GM19238 (cell line): ENCODE measurements around the gene SCAF8.
"Not testable (repeated sequence)": the region's sequence is repeated elsewhere in the genome, so short reads cannot be mapped to it uniquely, and the experiment has no call there.

Source experiments
- DNase-seq: peaks from one replicate; pipeline ENCODE4 v3.0.0; 2011; ENCODE audit warnings: low spot score; ENCODE audit not compliant: insufficient read length

Gene SCAF8, protein sequence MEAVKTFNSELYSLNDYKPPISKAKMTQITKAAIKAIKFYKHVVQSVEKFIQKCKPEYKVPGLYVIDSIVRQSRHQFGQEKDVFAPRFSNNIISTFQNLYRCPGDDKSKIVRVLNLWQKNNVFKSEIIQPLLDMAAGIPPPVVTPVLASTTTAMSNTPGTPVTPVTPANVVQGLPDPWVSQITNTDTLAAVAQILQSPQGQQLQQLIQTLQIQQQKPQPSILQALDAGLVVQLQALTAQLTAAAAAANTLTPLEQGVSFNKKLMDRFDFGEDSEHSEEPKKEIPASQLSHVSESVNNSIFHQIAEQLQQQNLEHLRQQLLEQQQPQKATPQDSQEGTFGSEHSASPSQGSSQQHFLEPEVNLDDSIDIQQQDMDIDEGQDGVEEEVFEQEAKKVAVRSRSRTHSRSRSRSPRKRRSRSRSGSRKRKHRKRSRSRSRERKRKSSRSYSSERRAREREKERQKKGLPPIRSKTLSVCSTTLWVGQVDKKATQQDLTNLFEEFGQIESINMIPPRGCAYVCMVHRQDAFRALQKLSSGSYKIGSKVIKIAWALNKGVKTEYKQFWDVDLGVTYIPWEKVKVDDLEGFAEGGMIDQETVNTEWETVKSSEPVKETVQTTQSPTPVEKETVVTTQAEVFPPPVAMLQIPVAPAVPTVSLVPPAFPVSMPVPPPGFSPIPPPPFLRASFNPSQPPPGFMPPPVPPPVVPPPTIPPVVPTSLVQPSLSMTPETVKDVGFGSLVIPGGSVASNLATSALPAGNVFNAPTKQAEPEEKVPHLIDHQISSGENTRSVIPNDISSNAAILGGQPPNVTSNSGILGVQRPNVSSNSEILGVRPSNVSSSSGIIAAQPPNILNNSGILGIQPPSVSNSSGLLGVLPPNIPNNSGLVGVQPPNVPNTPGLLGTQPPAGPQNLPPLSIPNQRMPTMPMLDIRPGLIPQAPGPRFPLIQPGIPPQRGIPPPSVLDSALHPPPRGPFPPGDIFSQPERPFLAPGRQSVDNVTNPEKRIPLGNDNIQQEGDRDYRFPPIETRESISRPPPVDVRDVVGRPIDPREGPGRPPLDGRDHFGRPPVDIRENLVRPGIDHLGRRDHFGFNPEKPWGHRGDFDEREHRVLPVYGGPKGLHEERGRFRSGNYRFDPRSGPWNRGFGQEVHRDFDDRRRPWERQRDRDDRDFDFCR (N-terminal part only)

DNA sequence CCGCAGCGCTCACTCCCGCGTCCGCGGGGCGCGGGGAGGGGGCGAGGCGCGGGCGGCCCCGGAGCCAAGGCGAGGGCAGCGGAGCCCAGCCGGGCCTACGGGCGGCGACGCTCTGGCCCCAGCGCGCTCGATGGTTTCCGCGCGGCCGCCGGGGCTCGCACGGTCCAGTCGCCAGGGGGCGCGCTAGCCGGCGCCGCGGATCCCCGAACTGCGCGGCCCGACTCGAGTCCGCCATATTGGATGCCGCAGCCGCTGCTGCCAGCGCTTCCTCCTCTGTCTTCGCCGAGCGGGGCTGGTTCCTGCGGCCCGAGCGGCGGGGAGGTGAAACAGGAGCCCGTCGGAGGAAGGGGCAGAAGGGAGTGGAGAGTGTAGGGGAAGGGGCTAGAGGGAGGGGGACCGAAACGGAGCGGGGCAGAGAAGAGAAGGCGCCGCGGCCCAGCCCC lies at the start of gene SCAF8:
SCAF8 (plus strand) TSS at position 234 of the 443 bp plus-strand sequence. CDS start 485 bp downstream, outside the sequence.
- peak; percentile 72 for DNase-seq

DNA sequence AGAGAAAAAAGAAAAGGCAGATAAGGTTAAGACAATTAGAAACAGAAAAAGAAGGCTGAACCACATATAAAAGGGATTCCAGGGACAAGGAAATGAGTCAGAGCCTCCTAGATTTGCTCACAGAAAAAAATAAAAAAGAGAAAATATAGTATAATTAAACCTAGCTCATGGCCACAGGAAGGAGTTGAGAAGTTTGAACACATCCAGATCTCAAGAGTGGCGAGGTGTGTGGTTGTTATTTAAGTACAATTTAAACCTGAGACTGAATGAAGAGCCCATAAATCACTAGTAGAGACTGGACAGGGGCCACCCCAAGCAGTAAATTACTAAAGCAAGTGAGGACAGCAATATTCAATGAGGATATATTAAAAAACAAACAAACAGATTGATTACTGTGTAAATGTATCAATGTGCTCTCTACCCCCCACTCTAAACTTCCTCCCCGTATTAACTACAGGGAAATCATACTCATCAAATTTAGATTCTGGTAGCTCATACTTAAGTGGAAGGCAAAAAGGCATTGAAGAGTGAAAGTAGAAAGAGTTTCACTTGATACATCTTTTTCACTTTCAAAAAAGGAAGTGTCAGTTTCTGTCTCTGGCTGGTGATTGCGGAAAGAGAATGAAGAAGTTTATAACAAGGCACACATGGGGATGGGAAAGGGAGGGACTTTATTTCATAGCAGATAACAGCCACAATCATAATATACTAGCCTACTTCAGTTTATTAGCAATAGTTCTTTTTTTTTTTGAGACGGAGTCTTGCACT lies 49.3 kb upstream of the SCAF8 start:
- peak; percentile 36 for DNase-seq

DNA sequence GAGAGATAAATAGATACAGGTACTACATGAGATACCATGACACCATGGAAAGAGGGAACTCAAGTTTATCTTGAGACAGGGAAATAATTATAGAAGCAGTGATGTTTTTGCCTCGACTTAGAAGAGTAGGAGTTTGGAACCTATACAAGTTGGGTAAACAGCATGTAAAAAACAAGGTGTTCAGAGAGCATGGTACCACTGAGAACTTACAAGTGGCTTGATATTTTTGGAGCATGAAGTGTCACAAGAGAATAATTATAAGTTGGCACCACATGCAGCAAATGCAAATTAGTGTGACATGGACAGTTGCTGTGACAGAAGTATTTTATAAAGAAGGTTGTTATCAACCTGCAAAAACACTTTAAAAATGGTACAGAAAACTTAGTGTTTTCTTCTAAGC lies 47.1 kb upstream of the SCAF8 start:
- no peak for DNase-seq

DNA sequence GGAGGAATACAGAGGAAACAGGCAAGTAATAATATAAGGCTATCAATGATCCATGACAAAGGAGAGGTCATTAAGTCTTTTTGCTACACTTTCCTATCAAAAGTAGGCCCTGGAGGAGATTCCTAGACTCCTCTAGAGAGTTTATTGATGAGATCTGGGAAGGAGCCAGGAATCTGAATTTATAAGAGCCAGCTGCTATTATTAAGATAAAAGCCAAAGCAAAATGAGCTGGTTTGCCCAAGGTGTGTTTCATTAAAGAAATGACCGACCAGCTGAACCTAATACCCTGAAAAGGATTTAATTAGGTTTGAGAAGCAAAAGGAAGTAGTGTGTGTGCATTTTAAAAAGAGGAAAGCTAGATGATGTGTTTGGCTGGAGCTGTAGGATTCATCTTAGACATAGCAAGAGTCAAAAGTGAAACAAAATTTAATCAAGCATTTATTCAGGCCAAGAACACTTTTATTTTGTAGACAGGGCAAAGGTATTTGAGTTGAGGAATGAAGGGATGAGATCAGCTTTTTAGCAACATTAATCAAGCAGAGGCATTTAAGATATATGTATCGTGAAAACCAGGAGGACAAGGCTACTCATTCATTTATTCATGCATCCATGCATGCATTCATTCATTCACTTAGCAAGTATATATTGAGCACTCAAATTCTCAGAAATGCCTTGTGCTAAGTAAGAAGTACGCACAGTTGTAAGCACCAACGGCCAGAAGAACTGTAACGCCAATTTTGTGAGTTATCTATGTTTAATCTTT lies 43.5 kb upstream of the SCAF8 start:
- no peak for DNase-seq

DNA sequence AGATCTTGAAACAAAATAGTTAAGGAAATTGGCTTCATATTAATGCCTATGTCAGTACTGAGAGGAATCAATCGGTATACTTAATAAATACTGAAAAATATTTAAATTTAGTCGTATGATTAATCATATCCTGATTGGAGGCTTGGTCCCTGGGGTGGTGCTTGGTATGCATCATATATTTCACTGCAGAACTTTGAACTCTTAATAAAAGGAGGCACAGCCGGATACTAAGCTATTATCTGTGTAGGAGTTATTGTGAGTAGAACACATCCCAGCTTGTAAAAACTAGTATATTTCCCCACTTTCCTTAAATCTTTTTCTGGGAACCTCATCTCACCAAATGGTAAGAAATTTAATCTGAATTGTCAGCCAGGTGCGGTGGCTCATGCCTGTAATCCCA lies 42.4 kb upstream of the SCAF8 start:
- no peak for DNase-seq

DNA sequence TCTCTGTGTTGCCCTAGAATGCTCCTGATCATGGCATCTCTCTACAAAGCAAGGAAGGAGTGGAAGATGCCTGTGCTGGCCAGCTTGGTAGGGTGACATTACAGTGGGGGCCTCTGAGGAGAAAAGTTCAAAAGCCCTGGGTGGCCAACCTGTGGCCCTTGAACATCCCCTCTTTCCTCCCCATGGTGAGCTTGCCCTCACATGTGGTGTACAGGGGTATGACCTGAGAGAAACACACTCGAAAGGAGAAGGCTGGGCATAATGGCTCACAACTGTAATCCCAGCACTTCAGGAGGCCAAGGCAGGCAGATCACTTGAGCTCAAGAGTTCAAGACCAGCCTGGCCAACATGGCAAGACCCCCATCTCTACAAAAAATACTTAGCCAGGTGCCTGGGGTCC lies 36.6 kb upstream of the SCAF8 start:
- no peak for DNase-seq

DNA sequence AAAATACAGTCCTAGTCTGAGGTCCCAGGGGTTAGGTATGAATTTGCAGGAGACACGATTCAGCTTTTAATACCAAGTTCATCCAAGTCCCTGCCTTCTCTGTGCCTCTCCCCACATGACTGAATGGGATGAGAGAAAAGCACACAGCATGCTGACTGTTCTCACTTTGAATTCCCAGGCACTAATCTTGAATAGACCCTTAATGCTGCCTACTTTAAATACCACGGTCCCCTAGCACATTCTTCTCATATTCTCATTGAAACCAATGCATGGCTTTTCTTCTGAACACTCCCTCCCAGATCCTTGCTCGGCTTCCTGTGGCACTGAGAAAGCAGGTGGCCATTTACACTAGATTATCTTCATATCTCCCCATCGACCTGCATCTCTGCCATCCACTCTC lies 30.1 kb upstream of the SCAF8 start:
- DNase-seq, result no peak

DNA sequence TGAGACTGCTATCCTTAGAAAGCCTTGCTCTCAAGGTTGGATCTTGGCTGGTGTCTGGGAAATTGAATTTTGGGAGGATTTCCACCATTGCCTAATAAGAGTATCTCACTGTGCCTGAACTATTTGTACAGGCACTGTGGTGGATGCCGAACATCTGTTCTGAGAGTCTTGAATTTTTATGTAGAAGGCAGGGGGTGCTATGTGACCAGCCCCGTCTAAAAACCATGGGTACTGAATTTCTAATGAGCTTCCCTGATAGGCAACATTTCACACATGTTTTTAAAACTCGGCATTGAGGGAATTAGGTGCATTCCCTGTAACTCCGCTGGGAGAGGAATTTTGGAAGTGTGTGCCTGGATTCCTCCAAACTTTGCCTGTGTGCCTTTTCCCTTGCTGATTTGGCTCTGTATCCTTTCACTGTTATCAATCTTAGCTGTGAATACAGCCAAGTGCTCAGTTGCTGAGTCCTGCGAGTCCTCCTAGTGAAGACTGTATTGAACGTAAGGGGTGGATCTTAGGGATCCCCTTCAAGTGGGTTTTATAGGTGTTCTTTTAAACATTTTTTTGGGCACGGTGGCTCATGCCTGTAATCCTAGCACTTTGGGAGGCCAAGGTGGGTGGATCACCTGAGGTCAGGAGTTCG lies 27.6 kb upstream of the SCAF8 start:
- no peak for DNase-seq

DNA sequence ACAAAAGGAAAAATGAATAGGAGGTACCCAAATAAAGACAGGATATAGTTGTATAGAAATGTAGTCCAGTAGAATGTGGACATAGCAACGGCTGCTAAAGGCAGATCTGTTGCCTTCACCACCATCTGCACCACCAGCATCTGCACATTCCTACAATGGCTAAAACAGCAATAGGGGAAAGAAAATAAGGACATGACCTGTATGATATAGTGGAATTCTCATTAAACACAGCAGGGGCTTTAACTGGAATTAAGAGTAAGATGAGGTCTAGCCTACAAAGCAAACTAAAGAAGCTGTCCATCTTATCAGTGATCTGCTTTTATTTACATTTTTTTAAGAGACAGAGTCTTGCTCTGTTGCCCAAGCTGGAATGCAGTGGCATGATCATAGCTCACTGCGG lies 26.8 kb upstream of the SCAF8 start:
- no peak for DNase-seq

DNA sequence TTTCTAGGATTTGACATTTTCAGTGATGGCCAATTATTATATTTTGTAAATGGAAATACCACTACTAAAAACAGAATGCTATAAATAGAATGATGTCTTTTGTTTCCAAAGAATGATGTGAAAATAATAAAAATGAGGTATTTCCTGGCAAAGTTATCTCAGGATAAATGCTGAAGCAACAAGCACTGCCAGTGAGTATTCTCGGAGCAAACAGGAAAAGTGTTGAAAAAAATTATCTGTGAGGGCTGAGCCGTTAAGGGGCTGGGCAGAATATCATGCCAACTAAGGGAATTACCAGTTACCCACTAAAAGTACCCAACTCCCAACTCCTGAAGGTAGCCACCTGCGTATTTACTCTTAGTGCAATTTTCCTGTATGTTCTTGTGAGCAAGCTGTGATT lies 23.6 kb upstream of the SCAF8 start:
- DNase-seq, result no peak

DNA sequence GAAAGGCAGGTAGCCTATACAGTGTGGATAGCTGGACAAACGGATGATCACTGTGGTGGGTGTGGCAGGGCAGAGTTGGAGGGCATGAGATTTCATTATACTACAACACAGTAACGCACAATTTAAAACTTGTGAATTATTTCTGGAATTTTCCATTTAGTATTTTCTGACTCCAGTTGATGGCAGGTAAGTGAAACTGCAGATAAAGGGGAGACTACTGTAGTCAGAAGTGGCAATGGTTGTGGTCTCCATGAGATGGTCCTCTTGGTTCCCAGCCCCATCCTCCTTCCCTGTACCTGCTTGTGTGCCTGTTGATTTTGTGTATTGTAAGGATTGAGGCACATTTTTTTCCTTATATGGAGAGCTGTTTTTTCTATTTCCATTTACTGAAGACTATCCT lies 22.5 kb upstream of the SCAF8 start:
- no peak for DNase-seq

DNA sequence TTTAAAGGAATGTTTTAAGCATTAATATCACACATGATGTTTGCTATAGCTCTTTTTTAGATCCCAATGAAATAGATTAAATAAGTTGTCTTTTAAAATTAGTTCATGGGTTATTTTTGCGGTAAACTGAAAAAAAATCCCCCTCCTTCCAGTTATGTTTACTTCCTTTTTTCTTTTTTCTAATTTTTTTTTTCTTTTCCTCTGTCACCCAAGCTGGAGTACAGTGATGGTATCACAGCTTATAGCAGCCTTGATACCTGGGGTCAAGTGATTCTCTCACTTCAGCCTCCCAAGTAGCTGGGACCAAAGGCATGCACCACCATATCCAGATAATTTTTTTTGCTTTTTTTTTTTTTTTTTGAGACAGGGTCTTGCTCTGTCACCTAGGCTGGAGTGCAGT lies 17.8 kb upstream of the SCAF8 start:
- no peak for DNase-seq

DNA sequence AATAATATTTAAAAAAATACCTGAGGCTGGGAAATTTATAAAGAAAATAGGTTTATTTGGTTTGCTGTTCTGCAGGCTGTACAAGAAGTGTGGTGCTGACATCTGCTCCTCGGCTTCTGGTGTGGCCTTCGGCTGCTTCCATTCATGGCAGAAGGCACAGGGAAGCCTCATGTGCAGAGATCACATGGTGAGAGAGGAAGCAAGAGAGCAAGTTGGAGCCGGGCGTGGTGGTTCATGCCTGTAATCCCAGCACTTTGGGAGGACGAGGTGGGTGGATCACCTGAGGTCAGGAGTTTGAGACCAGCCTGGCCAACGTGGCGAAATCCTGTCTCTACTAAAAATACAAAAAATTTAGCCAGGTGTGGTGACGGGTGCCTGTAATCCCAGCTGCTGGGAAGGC lies 16.9 kb upstream of the SCAF8 start:
- not testable (repeated sequence) for DNase-seq

DNA sequence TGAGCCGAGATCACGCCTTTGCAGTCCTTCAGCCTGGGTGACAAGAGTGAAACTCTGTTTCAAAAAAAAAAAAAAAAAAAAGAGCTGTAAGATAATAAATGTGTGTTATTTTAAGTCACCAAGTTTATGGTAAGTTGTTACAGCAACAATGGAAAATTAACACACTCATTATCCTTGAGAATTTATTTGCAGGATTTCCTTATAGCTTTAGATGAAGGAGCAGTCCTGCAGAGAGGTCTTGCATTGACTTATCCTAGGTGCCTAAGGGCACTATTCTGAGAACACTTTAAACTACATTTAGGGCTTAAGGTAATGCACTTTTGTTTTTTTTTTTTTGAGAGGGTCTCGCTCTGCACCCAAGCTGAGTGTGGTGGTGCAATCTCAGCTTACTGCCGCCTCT lies 13.8 kb upstream of the SCAF8 start:
- no peak for DNase-seq

DNA sequence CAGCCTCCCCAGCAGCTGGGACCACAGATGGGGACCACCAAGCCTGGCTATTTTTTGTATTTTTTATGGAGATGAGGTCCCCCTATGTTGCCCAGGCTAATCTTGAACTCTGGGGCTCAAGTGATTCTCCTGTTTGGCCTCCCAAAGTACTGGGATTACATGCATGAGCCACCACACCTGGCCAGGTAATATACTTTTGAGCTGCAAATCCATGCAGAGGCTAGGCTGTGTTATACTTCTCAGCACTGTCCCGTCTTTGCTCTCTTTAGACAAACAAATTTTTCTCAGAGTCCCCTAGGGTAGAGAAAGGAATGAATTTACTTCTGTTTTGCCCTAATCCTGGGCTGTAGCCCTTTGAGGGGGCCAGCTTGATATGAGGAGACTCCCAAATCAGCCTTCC lies 13.4 kb upstream of the SCAF8 start:
- no peak for DNase-seq

DNA sequence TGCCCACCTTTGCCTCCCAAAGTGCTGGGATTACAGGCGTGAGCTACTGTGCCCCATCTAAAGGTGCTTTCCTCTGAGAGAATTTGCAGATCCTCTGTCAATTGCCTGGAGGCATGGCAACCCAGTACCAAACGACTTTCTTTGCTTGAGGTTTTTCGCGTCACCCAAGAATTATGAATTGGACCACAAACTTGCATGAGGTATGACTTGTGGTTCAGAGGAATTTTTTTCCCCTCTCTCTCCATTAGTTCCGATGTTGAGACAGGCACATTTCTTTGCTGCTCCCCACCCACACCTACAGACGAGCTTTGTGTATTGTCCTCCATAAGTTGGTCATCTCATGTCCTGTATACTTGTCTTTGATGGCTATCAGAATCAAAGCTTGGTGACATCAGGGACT lies 11.8 kb upstream of the SCAF8 start:
- DNase-seq, result no peak

DNA sequence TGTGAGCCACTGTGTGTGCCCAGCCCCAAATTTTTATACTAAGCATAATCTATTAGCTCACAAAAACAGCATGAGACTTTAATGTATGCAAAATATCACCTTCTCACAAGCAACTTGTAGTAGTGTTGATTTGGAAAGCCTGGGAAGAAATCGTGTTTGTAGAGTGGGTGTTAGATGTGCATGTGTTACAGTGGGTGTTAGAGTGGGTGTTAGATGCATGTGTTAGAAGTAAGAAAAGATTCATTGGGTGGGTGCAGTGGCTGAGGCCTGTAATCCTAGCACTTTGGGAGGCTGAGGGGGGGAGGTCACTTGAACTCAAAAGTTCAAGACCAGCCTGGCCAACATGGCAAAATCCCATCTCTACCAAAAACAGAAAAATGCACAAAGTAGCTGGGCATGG lies 6.3 kb upstream of the SCAF8 start:
- DNase-seq, result no peak

DNA sequence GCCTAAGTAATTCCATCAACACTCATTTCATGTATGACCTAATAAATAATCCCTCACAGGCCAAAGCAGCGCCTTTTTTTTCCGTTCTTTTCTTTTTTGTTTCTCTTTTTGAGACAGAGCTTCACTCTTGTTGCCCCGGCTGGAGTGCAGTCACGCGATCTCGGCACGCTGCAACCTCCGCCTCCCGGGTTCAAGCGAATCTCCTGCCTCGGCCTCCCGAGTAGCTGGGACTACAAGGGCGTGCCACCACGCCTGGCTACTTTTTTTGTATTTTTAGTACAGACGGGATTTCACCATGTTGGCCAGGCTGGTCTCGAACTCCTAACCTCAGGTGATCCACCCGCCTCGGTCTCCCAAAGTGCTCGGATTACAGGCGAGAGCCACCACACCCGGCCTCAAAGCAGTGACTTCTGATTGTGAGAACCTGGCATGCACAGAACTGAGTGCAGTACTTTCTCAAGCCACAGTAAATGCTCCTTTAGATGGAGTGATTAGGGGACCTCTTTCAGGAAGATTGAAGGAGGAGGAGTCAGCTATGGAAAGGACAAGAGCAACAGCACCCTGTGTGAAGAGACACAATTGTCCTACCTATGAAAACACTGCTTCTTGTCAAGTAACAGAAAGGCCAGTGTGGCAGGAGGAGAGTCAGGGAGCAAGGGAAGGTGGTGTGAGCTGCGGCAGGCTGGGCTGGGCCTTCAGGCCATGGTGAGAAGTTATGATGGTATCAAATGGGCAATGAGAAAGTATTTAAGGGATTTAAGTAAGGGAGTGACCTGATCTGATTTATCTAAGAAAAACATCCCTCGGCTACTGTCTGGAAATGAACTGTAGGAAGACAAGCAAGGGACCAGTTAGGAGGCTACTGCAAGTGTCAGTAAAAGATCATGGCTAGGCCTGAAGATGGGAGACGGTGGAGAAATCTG lies 1.7 kb upstream of the SCAF8 start:
- DNase-seq, result no peak
